ENCODE measurements around the gene TRMT61B.

DNA sequence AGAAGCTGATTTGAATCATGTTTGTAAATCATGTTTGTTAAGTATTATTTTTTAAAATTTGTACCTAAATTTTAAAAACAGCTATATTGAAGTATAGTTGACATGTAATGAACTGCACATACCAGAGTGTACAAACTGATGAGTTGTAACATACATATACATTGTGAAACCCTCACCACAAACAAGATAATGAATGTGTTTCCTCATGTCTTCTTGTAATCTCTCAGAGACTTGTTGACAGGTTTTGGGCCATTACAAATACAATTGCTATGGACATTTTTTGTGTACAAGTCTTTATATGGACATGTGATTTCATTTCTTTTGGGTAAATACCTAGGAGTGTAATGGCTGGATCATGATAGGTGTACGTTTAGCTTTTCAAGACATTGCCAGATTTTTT is 45.8 kb upstream of the TRMT61B start:
- no peak for TF ChIP-seq POLR2AphosphoS5 (IDR thresholded peaks at IDR 0.05; ENCODE audit: low read depth, low read length)
- TF ChIP-seq, protein P1, sequence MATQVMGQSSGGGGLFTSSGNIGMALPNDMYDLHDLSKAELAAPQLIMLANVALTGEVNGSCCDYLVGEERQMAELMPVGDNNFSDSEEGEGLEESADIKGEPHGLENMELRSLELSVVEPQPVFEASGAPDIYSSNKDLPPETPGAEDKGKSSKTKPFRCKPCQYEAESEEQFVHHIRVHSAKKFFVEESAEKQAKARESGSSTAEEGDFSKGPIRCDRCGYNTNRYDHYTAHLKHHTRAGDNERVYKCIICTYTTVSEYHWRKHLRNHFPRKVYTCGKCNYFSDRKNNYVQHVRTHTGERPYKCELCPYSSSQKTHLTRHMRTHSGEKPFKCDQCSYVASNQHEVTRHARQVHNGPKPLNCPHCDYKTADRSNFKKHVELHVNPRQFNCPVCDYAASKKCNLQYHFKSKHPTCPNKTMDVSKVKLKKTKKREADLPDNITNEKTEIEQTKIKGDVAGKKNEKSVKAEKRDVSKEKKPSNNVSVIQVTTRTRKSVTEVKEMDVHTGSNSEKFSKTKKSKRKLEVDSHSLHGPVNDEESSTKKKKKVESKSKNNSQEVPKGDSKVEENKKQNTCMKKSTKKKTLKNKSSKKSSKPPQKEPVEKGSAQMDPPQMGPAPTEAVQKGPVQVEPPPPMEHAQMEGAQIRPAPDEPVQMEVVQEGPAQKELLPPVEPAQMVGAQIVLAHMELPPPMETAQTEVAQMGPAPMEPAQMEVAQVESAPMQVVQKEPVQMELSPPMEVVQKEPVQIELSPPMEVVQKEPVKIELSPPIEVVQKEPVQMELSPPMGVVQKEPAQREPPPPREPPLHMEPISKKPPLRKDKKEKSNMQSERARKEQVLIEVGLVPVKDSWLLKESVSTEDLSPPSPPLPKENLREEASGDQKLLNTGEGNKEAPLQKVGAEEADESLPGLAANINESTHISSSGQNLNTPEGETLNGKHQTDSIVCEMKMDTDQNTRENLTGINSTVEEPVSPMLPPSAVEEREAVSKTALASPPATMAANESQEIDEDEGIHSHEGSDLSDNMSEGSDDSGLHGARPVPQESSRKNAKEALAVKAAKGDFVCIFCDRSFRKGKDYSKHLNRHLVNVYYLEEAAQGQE (IDR thresholded peaks at IDR 0.05; ENCODE audit: insufficient read depth in 1 of 2, low read depth in 2 of 2, low read length in 2 of 2) = no peak
- TF ChIP-seq SIN3A (IDR thresholded peaks at IDR 0.05; ENCODE audit: borderline replicate concordance, insufficient read depth, low read length) = no peak
- no peak for TF ChIP-seq TAF1 (IDR thresholded peaks at IDR 0.05; ENCODE audit: borderline replicate concordance, insufficient read depth, low read length)
- no peak for TF ChIP-seq FOXP2 (optimal IDR thresholded peaks at IDR 0.05; ENCODE audit: borderline replicate concordance, extremely low read depth, extremely low read length, insufficient read depth)

Measured in PFSK-1 (cell line).